BJ (cell line): Measurements from ENCODE around the gene STARD10. TPM values are rescaled to one million over a fixed set of nuclear protein-coding genes. Genes with fewer than 3 reads are reported as not detected.

ENCODE experiments used
- CTCF ChIA-PET: fragments of 350-600 bp; formaldehyde crosslinking; extraction: SDS; loops from one replicate; lab custom pipeline; 2021; ENCODE audit warnings: antibody characterized with exemption, inconsistent platforms; lab: Yijun Ruan, JAX
- POLR2A ChIA-PET: fragments of 300-600 bp; sonication (Branson Sonifier 250); formaldehyde crosslinking; extraction: SDS; loops from one replicate; lab custom pipeline; 2021; ENCODE audit warnings: antibody characterized with exemption; lab: Charles Lee
- DNase-seq: peaks from one replicate; pipeline ENCODE4 v3.0.0-alpha.2; 2011; ENCODE audit warnings: low read depth
- H3K27me3 ChIP-seq: 2 replicates; pipeline ENCODE4 v1.6.0; 2011; ENCODE audit warnings: low read length; ENCODE audit not compliant: control insufficient read depth, insufficient read depth
- H3K36me3 ChIP-seq: 2 replicates; pipeline ENCODE4 v1.5.1; 2011; ENCODE audit warnings: low read length; ENCODE audit not compliant: control insufficient read depth, insufficient read depth
- H3K4me3 ChIP-seq: 2 replicates; pipeline ENCODE4 v1.5.1; 2011; ENCODE audit warnings: low read depth, mild to moderate bottlenecking, control low read depth, low read length
- polyA plus RNA-seq: library from polyadenylated mRNA; depleted of rRNA; stranded (reverse); fragments of >200 nt; gene quantifications from 2 replicates; pipeline ENCODE4 v1.2.3, GENCODE V29; 2011
- TF ChIP-seq, protein P1 (sequence below): IDR thresholded peaks from 2 replicates; pipeline ENCODE4 v1.5.1; 2011; ENCODE audit warnings: low read depth, mild to moderate bottlenecking, control low read depth, inconsistent platforms, low read length, moderate library complexity; ENCODE audit not compliant: insufficient read depth

The STARD10 gene
- polyA plus RNA-seq, 1 experiment: 37.1 TPM

GRCh38 chr11:72770799-72771198 is 23.0 kb downstream of the STARD10 start:
- ChIA-PET POLR2A (no interaction called here), CTCF (interaction anchor here (1.0 to 4.9 kb wide), 5 partner anchors 10 to 67 kb away, joined by 3 to 26 read pairs (median 3); partner anchors contain the start of gene STARD10)
- Histone ChIP-seq H3K27me3 (no peaks in the 10 kb centered on the region), H3K36me3 (no peaks in the 10 kb centered on the region), H3K4me3 (no peak overlapping the region)
- no peak for DNase-seq
- TF ChIP-seq, protein P1, sequence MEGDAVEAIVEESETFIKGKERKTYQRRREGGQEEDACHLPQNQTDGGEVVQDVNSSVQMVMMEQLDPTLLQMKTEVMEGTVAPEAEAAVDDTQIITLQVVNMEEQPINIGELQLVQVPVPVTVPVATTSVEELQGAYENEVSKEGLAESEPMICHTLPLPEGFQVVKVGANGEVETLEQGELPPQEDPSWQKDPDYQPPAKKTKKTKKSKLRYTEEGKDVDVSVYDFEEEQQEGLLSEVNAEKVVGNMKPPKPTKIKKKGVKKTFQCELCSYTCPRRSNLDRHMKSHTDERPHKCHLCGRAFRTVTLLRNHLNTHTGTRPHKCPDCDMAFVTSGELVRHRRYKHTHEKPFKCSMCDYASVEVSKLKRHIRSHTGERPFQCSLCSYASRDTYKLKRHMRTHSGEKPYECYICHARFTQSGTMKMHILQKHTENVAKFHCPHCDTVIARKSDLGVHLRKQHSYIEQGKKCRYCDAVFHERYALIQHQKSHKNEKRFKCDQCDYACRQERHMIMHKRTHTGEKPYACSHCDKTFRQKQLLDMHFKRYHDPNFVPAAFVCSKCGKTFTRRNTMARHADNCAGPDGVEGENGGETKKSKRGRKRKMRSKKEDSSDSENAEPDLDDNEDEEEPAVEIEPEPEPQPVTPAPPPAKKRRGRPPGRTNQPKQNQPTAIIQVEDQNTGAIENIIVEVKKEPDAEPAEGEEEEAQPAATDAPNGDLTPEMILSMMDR: no peak

- POLR2A ChIA-PET: no interaction called here
- no peak for DNase-seq
- TF ChIP-seq, protein P1: no peak
- CTCF ChIA-PET: interaction anchor here (4.9 kb wide), 1 partner anchor 23 kb away, joined by 26 read pairs; the partner anchor contains the start of gene STARD10
- H3K36me3 ChIP-seq: no peaks in the 10 kb centered on the region
- H3K27me3 ChIP-seq: no peaks in the 10 kb centered on the region
- no peak overlapping the region for H3K4me3 ChIP-seq
Measured at GRCh38 chr11:72769680-72770079, 24.2 kb downstream of the STARD10 start.

- Histone ChIP-seq H3K27me3 (no peaks in the 10 kb centered on the region; the same call in 1 of the 2 replicates), H3K4me3 (no peak overlapping the region), H3K36me3 (no peaks in the 10 kb centered on the region)
- POLR2A ChIA-PET: no interaction called here
- DNase-seq: no peak
- TF ChIP-seq, protein P1: no peak
- CTCF ChIA-PET: no interaction called here
Measured at GRCh38 chr11:72768581-72768980, 25.3 kb downstream of the STARD10 start.

- POLR2A ChIA-PET: no interaction called here
- Histone ChIP-seq H3K27me3 (no peaks in the 10 kb centered on the region; the same call in 1 of the 2 replicates), H3K36me3 (no peaks in the 10 kb centered on the region), H3K4me3 (no peak overlapping the region)
- DNase-seq: no peak
- CTCF ChIA-PET: interaction anchor here (1.1 to 1.5 kb wide), 2 partner anchors 26 to 38 kb away, joined by 3 read pairs; no protein-coding TSS in a partner anchor
- TF ChIP-seq, protein P1: no peak
Measured at GRCh38 chr11:72767203-72768062, 26.4 kb downstream of the STARD10 start.

DNA sequence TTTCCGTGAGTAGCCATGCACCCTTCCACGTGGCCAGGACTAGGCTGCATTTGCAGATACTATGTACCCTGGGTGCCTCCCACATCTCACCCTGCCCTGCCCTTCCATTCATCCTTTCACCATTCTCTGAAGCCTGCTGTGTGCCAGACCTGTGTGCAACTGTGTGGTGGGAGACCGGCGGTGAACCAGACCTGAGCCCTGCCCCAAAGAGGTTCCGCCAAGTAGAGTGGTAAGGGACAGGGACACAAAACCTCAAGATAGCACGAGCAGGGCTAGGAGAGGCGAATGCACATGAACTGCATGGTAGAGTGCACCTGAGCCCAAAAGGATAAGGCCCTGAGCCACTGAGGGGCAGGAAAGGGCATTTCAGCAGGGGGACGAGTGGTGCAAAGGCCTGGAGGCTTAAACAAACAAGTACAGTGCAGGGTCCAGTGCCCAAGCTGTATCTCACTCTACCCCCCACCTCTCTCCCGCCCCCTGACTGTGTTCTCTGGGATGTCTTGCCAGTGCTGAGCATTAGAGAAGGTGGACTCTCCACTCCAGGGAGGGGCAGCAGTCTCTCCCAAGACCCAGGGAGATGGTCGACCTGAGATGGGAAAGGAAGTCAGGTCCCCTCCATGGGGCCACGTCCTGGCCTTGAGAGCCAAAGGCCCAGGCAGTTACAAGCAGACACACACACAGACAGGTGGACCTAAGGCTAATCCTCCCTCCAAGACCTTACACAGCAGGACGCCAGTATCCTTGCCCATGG is 27.5 kb downstream of the STARD10 start:
- Histone ChIP-seq H3K36me3 (no peaks in the 10 kb centered on the region), H3K4me3 (no peak overlapping the region), H3K27me3 (no peaks in the 10 kb centered on the region; the same call in 1 of the 2 replicates)
- DNase-seq: no peak
- ChIA-PET POLR2A (no interaction called here), CTCF (interaction anchor here (0.9 to 1.5 kb wide), 2 partner anchors 13 to 27 kb away, joined by 3 to 4 read pairs; no protein-coding TSS in a partner anchor)
- TF ChIP-seq, protein P1: no peak
